Pancreas (tissue), 10 donors: ENCODE results near the gene BMAL2. TPM values are rescaled to one million over a fixed set of nuclear protein-coding genes. Genes with fewer than 3 reads are reported as not detected.

Source experiments
- ATAC-seq, 4 donors: fragments of 200-7000 bp; cut with Tn5 transposase; one replicate each; pipeline versions ENCODE4 v1.8.0 to v1.9.1; 2020; ENCODE audit warnings: mild to moderate bottlenecking in 4 of 4, moderate library complexity in 4 of 4
- DNase-seq, 6 donors: peaks; one replicate each; pipeline ENCODE4 v3.0.0-alpha.2; 2020
- FAIRE-seq: peaks from 2 replicates; lab custom pipeline; 2012; peaks lifted over from hg19 to GRCh38; lab: Jason Lieb, UNC
- H3K27ac ChIP-seq, 4 donors: fragments of 200-600 bp; sonication (generic); 1 replicate in 3 of 4; 2 replicates in 1 of 4; pipeline versions ENCODE4 v1.5.0 to v1.8.0; 2020
- H3K27me3 ChIP-seq, 4 donors: fragments of 200-600 bp; one replicate each; pipeline ENCODE4 v1.8.0; 2021
- H3K36me3 ChIP-seq, 3 donors: fragments of 200-600 bp; sonication (generic) in 1 of 3; one replicate each; pipeline versions ENCODE4 v1.5.0 to v1.8.0; 2020 to 2021
- H3K4me1 ChIP-seq, 3 donors: fragments of 200-600 bp; one replicate each; pipeline ENCODE4 v1.8.0; 2021
- H3K4me3 ChIP-seq, 4 donors: fragments of 200-600 bp; sonication (generic) in 2 of 4; one replicate each; pipeline versions ENCODE4 v1.5.0 to v1.8.0; 2020 to 2021
- H3K9me3 ChIP-seq, 4 donors: fragments of 200-600 bp; one replicate each; pipeline ENCODE4 v1.8.0; 2021
- WGBS, 2 donors: extraction: QIAGEN DNeasy Blood & Tissue Kit; methylation state at CpG; one replicate each; pipeline ENCODE4 v1.1.7; 2013; 5-methylcytosine and 5-hydroxymethylcytosine counted together
- intact Hi-C, 3 donors: fragments of 100-400 bp; cut with DNase I; formaldehyde crosslinking; loops; one replicate each; pipeline versions ENCODE4 v1.11.1 to v1.14.2; 2022
- polyA plus RNA-seq, 2 donors: library from polyadenylated mRNA; stranded (reverse); fragments of 200-250 nt; gene quantifications; one replicate each; pipeline ENCODE4 v1.2.3, GENCODE V29; 2013
- total RNA-seq, 6 donors: library from RNA; stranded (reverse); fragmentation: NEBNext Ultra II Directional in 4 of 6; extraction: Animal tissue kit (Norgen Biotek cat#: 25700) in 4 of 6; gene quantifications; one replicate each; pipeline versions ENCODE4 v1.2.1 to v1.2.4, GENCODE V29; 2021 to 2023
- TF ChIP-seq, protein P1 (sequence below), 4 donors: fragments of 200-600 bp; sonication (generic) in 3 of 4; IDR thresholded peaks; one replicate each; pipeline versions ENCODE4 v1.5.0 to v1.8.0; 2021; ENCODE audit warnings: antibody characterized with exemption in 4 of 4
- donor health status: healthy with polysubstance abuse.
- donor health status: DM: no; HTN: no; CAD: no; lungs with moderate emphysema.
- donor health status: DM: no; HTN: no; CAD: no.
- donor health status: control.
- donor health status: control.
- donor health status: Bipolar disorder and iron deficiency.
- donor health status: DM: yes; HTN: yes; CAD: no.
- donor health status: DM: no; HTN: no; CAD: no.
- donor health status: DM: no; HTN: no; CAD: no.
- donor health status: DM: yes; HTN: yes; CAD: no.

BMAL2 gene
- total and polyA plus RNA-seq, 8 donors, result 0.61 to 9.5 (median 2.1) TPM

DNA sequence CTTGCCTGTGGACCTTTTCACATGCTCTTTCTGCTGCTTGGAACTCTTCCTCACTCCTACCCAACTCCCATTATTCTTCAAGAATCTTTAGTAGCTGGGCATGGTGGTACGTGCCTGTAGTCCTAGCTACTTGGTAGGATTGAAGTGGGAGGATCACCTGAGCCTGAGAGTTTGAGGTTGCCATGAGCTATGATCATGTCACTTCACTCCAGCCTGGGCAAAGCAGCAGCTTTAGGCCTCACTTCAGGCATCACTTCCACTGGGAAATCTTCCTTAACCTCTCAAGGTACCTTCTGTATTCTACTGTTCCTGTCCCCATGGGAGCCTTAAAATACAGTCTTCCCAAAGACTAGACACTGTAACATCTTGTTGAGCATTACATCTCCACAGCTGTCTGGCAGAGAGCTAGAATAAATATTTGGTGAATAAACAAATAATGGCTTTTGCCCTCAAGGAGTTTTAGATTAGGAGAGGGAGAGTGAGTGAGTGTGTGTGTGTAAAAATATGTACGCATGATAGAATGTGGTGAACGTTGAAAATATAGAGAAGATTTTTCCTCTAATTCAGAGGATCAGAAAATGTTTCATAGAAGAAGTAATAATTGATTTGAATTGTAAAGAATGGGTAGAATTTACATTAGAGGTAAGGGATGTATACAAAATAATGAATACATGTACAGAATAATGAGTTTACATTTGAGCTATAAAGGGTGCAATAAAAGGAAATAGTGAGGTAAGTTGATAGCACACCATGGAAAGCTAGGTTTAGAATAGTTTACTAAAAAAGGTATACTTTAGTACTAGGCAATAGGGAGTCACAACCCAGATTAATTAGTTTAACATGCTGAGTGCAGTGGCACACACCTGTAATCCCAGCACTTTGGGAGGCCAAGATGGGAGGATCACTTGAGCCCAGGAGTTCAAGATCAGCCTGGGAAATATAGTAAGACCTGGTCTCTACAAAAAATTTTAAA, 29.2 kb upstream of the BMAL2 start:
- 41 to 42% methylated on average over 3 of the region's 3 CpGs for WGBS, 2 donors
- TF ChIP-seq, protein P1, sequence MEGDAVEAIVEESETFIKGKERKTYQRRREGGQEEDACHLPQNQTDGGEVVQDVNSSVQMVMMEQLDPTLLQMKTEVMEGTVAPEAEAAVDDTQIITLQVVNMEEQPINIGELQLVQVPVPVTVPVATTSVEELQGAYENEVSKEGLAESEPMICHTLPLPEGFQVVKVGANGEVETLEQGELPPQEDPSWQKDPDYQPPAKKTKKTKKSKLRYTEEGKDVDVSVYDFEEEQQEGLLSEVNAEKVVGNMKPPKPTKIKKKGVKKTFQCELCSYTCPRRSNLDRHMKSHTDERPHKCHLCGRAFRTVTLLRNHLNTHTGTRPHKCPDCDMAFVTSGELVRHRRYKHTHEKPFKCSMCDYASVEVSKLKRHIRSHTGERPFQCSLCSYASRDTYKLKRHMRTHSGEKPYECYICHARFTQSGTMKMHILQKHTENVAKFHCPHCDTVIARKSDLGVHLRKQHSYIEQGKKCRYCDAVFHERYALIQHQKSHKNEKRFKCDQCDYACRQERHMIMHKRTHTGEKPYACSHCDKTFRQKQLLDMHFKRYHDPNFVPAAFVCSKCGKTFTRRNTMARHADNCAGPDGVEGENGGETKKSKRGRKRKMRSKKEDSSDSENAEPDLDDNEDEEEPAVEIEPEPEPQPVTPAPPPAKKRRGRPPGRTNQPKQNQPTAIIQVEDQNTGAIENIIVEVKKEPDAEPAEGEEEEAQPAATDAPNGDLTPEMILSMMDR (IDR thresholded peaks at IDR 0.05), result no peak
- intact Hi-C loops, result loop anchor here in 1 of 3 donors (10.0 kb wide), 1 partner anchor 289 kb away; the partner anchor contains the start of gene TM7SF3
- Histone ChIP-seq H3K9me3 (no peaks in the 10 kb centered on the region), H3K27ac (no peak overlapping the region), H3K36me3 (peaks cover 0 to 5% (median 0%) of the 10 kb centered on the region in 3 donors), H3K4me1 (peaks cover 0 to 17% (median 11%) of the 10 kb centered on the region in 3 donors), H3K27me3 (no peaks in the 10 kb centered on the region), H3K4me3 (no peak overlapping the region)
- ATAC-seq (peak in 3 of 4 donors; percentile 59 to 82 (median 59)), FAIRE-seq (peak; percentile 23), DNase-seq (no peak)

DNA sequence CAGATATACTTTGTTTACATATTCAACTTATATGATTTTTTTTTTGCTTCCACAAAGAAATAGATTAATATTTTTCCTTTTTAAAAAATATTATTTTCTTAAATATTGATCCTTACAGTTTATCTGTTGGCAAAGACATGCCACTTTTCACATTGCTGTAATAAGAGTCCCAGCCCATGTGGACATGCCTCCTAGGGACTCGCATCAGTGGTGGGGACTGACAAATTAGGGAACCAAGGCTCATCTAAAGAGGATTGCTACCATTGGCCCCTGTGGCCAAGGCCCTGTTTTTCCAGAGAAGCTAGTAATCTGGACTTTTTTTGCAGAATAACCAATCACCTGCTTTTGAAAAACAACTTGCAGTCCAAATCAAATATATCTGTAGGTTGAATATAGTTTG, 27.8 kb upstream of the BMAL2 start:
- Histone ChIP-seq H3K4me3 (no peak overlapping the region), H3K9me3 (no peaks in the 10 kb centered on the region), H3K27ac (no peak overlapping the region), H3K4me1 (peaks cover 0 to 17% (median 11%) of the 10 kb centered on the region in 3 donors), H3K27me3 (no peaks in the 10 kb centered on the region), H3K36me3 (peaks cover 3 to 14% (median 4%) of the 10 kb centered on the region in 3 donors)
- intact Hi-C loops, result loop anchor here in 1 of 3 donors (10.0 kb wide), 1 partner anchor 290 kb away; the partner anchor contains the start of gene TM7SF3
- WGBS, 2 donors, result 20 to 38% methylated on average over 1 of the region's 1 CpG
- FAIRE-seq (no peak), ATAC-seq (peak in 3 of 4 donors; percentile 31 to 44 (median 40)), DNase-seq (no peak)
- TF ChIP-seq, protein P1 (IDR thresholded peaks at IDR 0.05), result no peak

DNA sequence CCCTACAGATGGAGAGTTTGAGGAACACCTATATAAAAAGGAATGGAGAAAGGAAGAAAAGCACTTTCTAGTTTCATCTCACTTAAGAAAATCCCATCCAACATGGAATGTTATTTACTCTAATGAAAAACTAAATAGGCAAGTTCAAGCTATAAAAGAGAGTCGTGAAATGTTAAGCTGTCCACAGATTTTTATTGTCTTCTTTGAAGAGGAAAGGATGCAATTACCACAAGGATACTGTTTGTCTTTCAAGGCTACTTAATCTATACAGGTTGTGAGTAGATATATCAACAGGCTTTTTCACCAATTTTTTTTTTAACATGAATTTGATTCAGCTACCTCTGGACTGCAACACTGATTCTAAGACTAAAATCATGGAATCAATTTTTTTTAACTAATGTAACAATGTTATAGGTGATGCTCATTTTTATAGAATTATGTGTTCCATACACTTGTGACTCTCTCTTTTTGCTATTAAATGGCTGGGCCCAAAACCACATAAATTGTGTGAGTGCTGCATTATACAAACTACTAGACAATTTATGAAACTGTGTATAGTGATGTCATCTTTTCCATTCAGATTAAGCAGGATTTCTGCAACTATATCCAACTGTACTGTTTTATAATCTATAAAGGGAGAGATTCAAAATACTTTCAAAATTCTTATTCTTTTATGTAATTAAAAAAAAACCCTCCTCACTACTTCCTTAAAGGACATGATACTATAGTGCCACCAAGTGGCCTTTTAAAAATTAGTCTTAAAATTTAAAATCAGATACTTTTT, 26.8 kb upstream of the BMAL2 start:
- Histone ChIP-seq H3K27ac (no peak overlapping the region), H3K4me3 (no peak overlapping the region), H3K36me3 (peaks cover 3 to 11% (median 4%) of the 10 kb centered on the region in 3 donors), H3K4me1 (peaks cover 0 to 17% (median 11%) of the 10 kb centered on the region in 3 donors), H3K27me3 (no peaks in the 10 kb centered on the region), H3K9me3 (no peaks in the 10 kb centered on the region)
- DNase-seq (no peak), ATAC-seq (peak in 3 of 4 donors; percentile 66 to 74 (median 68)), FAIRE-seq (peak; percentile 98)
- 81 to 88% methylated on average over 1 of the region's 1 CpG for WGBS, 2 donors
- TF ChIP-seq, protein P1 (IDR thresholded peaks at IDR 0.05), result peak in 3 of 4 donors; percentile 39 to 42 (median 41)
- intact Hi-C loops, result loop anchor here in 1 of 3 donors (10.0 kb wide), 1 partner anchor 291 kb away; the partner anchor contains the start of gene TM7SF3

DNA sequence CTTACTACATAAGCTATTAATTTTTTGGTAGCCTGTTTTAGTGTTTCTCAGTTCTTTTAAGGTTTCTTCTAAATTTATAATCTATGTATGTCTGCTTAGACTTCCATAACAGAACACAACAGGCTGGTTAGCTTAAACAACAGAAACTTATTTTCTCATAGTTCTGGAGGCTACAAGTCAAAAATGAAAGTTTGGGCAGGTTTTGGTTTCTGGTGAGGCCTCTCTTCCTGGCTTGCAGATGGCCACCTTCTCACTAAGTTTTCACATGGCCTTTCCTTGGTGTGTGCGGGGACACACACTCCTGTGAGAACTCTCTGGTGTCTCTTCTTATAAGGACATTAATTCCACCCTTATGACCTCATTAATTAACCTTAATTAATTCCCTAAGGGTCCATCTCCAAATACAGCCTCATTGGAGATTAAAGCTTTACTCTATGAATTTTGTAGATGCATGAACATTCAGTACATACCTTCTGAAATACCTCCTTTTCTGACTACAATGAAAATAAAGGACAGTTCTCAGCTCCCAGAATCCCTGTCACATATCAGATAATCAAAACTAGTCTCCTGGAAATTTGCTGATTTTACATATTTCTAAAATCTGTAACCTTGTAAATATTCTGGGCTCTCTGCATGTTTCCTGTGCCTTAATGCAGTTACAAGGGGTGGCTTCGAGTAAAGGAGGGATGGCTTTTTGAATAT, 23.2 kb upstream of the BMAL2 start:
- Histone ChIP-seq H3K4me1 (peaks cover 0 to 11% (median 10%) of the 10 kb centered on the region in 3 donors), H3K27ac (no peak overlapping the region), H3K4me3 (no peak overlapping the region), H3K36me3 (peaks cover 3 to 17% (median 4%) of the 10 kb centered on the region in 3 donors), H3K27me3 (no peaks in the 10 kb centered on the region), H3K9me3 (no peaks in the 10 kb centered on the region)
- TF ChIP-seq, protein P1 (IDR thresholded peaks at IDR 0.05), result no peak
- 87 to 95% methylated on average over 2 of the region's 2 CpGs for WGBS, 2 donors
- ATAC-seq (no peak), FAIRE-seq (no peak), DNase-seq (no peak)
- intact Hi-C loops, result loop anchor here in 1 of 3 donors (10.0 kb wide), 1 partner anchor 295 kb away; the partner anchor contains the start of gene TM7SF3
